ENCODE data around the gene PLCH1.

DNA sequence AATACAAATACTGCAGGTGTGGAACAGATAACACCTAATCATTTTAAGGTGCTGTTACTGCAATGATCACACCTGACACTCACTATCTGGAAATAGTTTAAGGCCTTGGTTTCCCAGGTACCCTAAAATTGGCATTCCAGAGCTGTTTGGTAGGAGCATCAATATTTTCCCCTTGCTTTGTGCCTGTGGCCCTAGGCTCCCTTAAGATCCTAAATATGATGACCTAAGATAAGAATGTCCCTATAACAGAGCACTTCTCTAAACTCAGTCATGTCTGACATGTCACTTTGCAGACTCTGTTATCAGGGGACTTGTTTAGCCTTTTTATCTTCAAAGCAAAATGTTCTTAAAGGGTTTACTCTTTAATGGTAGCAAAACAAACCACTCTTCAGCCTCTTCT is 335.5 kb downstream of the PLCH1 start:
- TF ChIP-seq, protein P1, sequence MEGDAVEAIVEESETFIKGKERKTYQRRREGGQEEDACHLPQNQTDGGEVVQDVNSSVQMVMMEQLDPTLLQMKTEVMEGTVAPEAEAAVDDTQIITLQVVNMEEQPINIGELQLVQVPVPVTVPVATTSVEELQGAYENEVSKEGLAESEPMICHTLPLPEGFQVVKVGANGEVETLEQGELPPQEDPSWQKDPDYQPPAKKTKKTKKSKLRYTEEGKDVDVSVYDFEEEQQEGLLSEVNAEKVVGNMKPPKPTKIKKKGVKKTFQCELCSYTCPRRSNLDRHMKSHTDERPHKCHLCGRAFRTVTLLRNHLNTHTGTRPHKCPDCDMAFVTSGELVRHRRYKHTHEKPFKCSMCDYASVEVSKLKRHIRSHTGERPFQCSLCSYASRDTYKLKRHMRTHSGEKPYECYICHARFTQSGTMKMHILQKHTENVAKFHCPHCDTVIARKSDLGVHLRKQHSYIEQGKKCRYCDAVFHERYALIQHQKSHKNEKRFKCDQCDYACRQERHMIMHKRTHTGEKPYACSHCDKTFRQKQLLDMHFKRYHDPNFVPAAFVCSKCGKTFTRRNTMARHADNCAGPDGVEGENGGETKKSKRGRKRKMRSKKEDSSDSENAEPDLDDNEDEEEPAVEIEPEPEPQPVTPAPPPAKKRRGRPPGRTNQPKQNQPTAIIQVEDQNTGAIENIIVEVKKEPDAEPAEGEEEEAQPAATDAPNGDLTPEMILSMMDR (conservative IDR thresholded peaks at IDR 0.05) = no peak
- TF ChIP-seq ZFX (IDR thresholded peaks at IDR 0.05) = no peak

All from C4-2B (cell line).